Activated CD4-positive, alpha-beta T cell treated with anti-CD3 and anti-CD28 coated beads, Interleukin-2, amount 50 U/mL, for 1 hour (primary cell): ENCODE measurements around the gene THAP3.

Source experiments
- DNase-seq: peaks from one replicate; pipeline ENCODE4 v3.0.0-alpha.2; 2020

The THAP3 gene

GRCh38 chr1:6624710-6625583 lies at the start of gene THAP3:
TSS of gene THAP3 (plus strand) at chr1:6624868. CDS start at chr1:6625219, 351 bp downstream.
- DNase-seq = peak; percentile 93

GRCh38 chr1:6577831-6578525 lies 46.7 kb upstream of the THAP3 start:
- DNase-seq = no peak

- DNase-seq = no peak
Measured at GRCh38 chr1:6578624-6579373, 45.9 kb upstream of the THAP3 start.

- DNase-seq = peak; percentile 96
Measured at GRCh38 chr1:6579374-6580118, 45.1 kb upstream of the THAP3 start, which contains the start of gene ZBTB48. TSS of gene ZBTB48 (plus strand) at chr1:6579994. CDS start at chr1:6580610, 616 bp downstream.

GRCh38 chr1:6580119-6580592 lies 44.5 kb upstream of the THAP3 start:
- DNase-seq = no peak

- no peak for DNase-seq
Measured at GRCh38 chr1:6580593-6581409, 43.9 kb upstream of the THAP3 start.

GRCh38 chr1:6581561-6582305 lies 42.9 kb upstream of the THAP3 start:
- no peak for DNase-seq

GRCh38 chr1:6582370-6582769 lies 42.3 kb upstream of the THAP3 start:
- DNase-seq = no peak

GRCh38 chr1:6584126-6585080 lies 40.3 kb upstream of the THAP3 start:
- DNase-seq = no peak

- no peak for DNase-seq
Measured at GRCh38 chr1:6585081-6585722, 39.5 kb upstream of the THAP3 start.

GRCh38 chr1:6585841-6586240 lies 38.8 kb upstream of the THAP3 start:
- DNase-seq = no peak

GRCh38 chr1:6586404-6586816 lies 38.3 kb upstream of the THAP3 start:
- DNase-seq = no peak

GRCh38 chr1:6587261-6588005 lies 37.2 kb upstream of the THAP3 start:
- DNase-seq = no peak

- no peak for DNase-seq
Measured at GRCh38 chr1:6588128-6588892, 36.4 kb upstream of the THAP3 start.

GRCh38 chr1:6588893-6589520 lies 35.7 kb upstream of the THAP3 start:
- DNase-seq = no peak

GRCh38 chr1:6590046-6590445 lies 34.6 kb upstream of the THAP3 start:
- DNase-seq = no peak

GRCh38 chr1:6591222-6591621 lies 33.4 kb upstream of the THAP3 start:
- DNase-seq = no peak
